Measurements from ENCODE around the gene ARHGAP24. TPM values are rescaled to one million over a fixed set of nuclear protein-coding genes. Genes with fewer than 3 reads are reported as not detected.

Gene ARHGAP24
- total and polyA plus RNA-seq, 4 donors = 10.0 to 79.4 (median 21.6) TPM

DNA sequence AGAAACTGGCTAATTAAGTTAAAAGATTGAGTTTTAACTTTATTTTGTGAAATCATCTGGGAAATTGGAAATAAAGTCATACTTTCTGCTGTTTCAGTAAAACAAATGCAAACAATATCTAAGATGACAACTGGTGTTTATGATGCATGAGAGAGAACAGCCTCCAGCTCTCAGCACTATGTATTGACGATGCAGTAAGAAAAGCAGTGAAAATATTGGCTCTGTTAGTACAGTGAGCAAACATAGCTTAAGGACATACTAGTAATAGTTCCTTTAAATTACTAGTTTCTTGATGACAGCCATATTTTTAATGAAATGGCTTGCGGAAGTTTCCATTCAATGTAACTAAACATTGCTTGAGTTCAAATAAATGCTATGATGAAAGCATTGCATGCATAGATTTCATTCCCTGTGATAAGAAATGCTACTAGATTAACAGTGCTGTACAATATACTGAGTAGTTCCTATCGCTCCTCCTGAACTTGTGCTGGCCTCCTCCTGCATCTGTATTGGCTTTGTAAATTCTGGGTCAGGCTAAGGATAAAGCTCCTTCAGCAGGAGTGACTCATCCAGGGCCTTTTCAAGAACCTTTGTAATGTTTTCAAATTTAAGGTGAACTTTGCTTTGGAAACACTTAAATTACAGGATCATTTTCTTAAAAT is 11.6 kb downstream of the ARHGAP24 start:
- 80 to 88% methylated on average over 3 of the region's 3 CpGs for WGBS, 2 donors
- ATAC-seq (ENCODE audit: insufficient read depth, low FRiP score) = peak; percentile 62
- peaks cover 0 to 15% (median 3%) of the 10 kb centered on the region in 5 donors for H3K4me1 ChIP-seq (ENCODE audit: control insufficient read depth in 5 of 5, insufficient read depth in 5 of 5, low read length in 5 of 5)

GRCh38 chr4:85488416-85488815 is 13.5 kb downstream of the ARHGAP24 start:
- Histone ChIP-seq H3K36me3 (ENCODE audit: control insufficient read depth in 4 of 4, insufficient read depth in 4 of 4, low read length in 4 of 4) (no peaks in the 10 kb centered on the region), H3K27ac (ENCODE audit: low read depth in 1 of 2, low read length in 1 of 2) (no peak overlapping the region), H3K27me3 (ENCODE audit: control insufficient read depth in 3 of 3, insufficient read depth in 3 of 3, low read length in 2 of 3) (no peaks in the 10 kb centered on the region), H3K9me3 (ENCODE audit: control insufficient read depth in 4 of 4, insufficient read depth in 3 of 4, low read length in 3 of 4) (no peaks in the 10 kb centered on the region), H3K4me3 (no peak overlapping the region), H3K4me1 (ENCODE audit: control insufficient read depth in 5 of 5, insufficient read depth in 5 of 5, low read length in 5 of 5) (peaks cover 0 to 19% (median 11%) of the 10 kb centered on the region in 5 donors), H3K9ac (ENCODE audit: insufficient read depth in 1 of 2, low read length in 2 of 2) (no peak overlapping the region)
- DNase-seq (peak in 1 of 3 donors; percentile 13), ATAC-seq (ENCODE audit: insufficient read depth, low FRiP score) (no peak)
- WGBS, 2 donors = 58 to 91% methylated on average over 1 of the region's 1 CpG
- no peak for TF ChIP-seq CTCF (IDR thresholded peaks at IDR 0.05; ENCODE audit: control extremely low read depth, extremely low read depth)

More for the DNA sequence above, 11.6 kb downstream of the ARHGAP24 start:
- Histone ChIP-seq H3K9me3 (ENCODE audit: control insufficient read depth in 4 of 4, insufficient read depth in 3 of 4, low read length in 3 of 4) (no peaks in the 10 kb centered on the region), H3K27ac (ENCODE audit: low read depth in 1 of 2, low read length in 1 of 2) (no peak overlapping the region), H3K36me3 (ENCODE audit: control insufficient read depth in 4 of 4, insufficient read depth in 4 of 4, low read length in 4 of 4) (no peaks in the 10 kb centered on the region), H3K9ac (ENCODE audit: insufficient read depth in 1 of 2, low read length in 2 of 2) (no peak overlapping the region), H3K4me3 (no peak overlapping the region), H3K27me3 (ENCODE audit: control insufficient read depth in 3 of 3, insufficient read depth in 3 of 3, low read length in 2 of 3) (no peaks in the 10 kb centered on the region)
- peak in 2 of 3 donors; percentile 10 to 30 for DNase-seq
- TF ChIP-seq CTCF (IDR thresholded peaks at IDR 0.05; ENCODE audit: control extremely low read depth, extremely low read depth) = no peak

GRCh38 chr4:85489273-85489981 is 14.5 kb downstream of the ARHGAP24 start:
- H3K4me1 ChIP-seq (ENCODE audit: control insufficient read depth in 5 of 5, insufficient read depth in 5 of 5, low read length in 5 of 5) = peaks cover 0 to 19% (median 11%) of the 10 kb centered on the region in 5 donors
- no peak for DNase-seq
- H3K27me3 ChIP-seq (ENCODE audit: control insufficient read depth in 3 of 3, insufficient read depth in 3 of 3, low read length in 2 of 3) = no peaks in the 10 kb centered on the region
- H3K36me3 ChIP-seq (ENCODE audit: control insufficient read depth in 4 of 4, insufficient read depth in 4 of 4, low read length in 4 of 4) = no peaks in the 10 kb centered on the region
- H3K9me3 ChIP-seq (ENCODE audit: control insufficient read depth in 4 of 4, insufficient read depth in 3 of 4, low read length in 3 of 4) = no peaks in the 10 kb centered on the region
- H3K27ac ChIP-seq (ENCODE audit: low read depth in 1 of 2, low read length in 1 of 2) = peak overlapping the region in 1 of 2 donors; percentile 12
- ATAC-seq (ENCODE audit: insufficient read depth, low FRiP score) = no peak
- H3K4me3 ChIP-seq = no peak overlapping the region
- no peak for TF ChIP-seq CTCF (IDR thresholded peaks at IDR 0.05; ENCODE audit: control extremely low read depth, extremely low read depth)
- 86 to 90% methylated on average over 3 of the region's 3 CpGs for WGBS, 2 donors
- H3K9ac ChIP-seq (ENCODE audit: insufficient read depth in 1 of 2, low read length in 2 of 2) = no peak overlapping the region

All from lung (tissue), 12 donors.